ENCODE data around the gene LRRC4C.
"Not testable (repeated sequence)": the region's sequence is repeated elsewhere in the genome, so short reads cannot be mapped to it uniquely, and the experiment has no call there.

Gene LRRC4C

DNA sequence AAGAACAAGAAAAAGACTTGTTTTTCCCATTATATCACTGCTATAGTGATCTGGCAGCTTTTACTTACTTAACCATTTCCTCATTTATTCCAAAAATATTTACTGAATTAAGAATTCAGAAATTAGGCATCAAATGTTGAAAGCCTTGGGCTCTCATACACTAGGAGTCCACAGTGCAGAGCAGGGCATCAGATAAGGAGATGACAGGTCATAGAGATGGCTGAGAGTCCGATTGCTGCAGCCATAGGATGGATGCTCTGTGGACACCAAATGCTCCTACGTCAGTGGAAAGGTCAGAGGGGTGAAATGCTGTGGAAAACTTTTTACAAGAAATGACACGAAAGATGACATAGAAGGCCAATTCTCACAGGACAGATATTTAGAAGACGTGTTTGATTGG, 771.1 kb downstream of the LRRC4C start:
- no peak for DNase-seq (ENCODE audit: low read depth)

- no peak for DNase-seq (ENCODE audit: low read depth)
Observed at GRCh38 chr11:40686765-40687164, 772.7 kb downstream of the LRRC4C start.

DNA sequence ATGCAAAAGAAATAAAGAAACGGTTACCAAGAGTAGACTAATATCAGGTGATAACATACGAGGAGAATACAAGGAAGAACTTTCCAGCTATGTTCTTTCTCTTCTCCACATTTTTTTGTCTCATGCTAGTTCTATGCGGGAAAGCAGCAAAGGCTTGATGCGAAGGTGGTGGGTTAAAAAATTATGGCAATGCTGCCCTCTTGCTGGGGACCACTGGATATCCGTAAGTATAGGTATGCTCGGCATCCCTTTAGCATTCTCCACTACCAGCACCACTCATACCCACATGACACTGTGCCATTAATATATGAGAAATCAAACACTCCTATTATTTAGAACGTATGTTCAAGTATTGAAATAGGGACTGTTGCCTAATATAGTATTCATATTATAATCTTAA, 776.4 kb downstream of the LRRC4C start:
- no peak for DNase-seq (ENCODE audit: low read depth)

GRCh38 chr11:40679276-40679675, 780.2 kb downstream of the LRRC4C start:
- no peak for DNase-seq (ENCODE audit: low read depth)

- DNase-seq (ENCODE audit: low read depth): no peak
Observed at GRCh38 chr11:40647295-40647694, 812.2 kb downstream of the LRRC4C start.

- DNase-seq (ENCODE audit: low read depth): no peak
Observed at GRCh38 chr11:40642284-40642683, 817.2 kb downstream of the LRRC4C start.

GRCh38 chr11:40619654-40620053, 839.8 kb downstream of the LRRC4C start:
- no peak for DNase-seq (ENCODE audit: low read depth)

- DNase-seq (ENCODE audit: low read depth): no peak
Observed at GRCh38 chr11:40606800-40607199, 852.7 kb downstream of the LRRC4C start.

- DNase-seq (ENCODE audit: low read depth): no peak
Observed at GRCh38 chr11:40602866-40603552, 856.4 kb downstream of the LRRC4C start.

- DNase-seq (ENCODE audit: low read depth): no peak
Observed at GRCh38 chr11:40597546-40598113, 861.8 kb downstream of the LRRC4C start.

DNA sequence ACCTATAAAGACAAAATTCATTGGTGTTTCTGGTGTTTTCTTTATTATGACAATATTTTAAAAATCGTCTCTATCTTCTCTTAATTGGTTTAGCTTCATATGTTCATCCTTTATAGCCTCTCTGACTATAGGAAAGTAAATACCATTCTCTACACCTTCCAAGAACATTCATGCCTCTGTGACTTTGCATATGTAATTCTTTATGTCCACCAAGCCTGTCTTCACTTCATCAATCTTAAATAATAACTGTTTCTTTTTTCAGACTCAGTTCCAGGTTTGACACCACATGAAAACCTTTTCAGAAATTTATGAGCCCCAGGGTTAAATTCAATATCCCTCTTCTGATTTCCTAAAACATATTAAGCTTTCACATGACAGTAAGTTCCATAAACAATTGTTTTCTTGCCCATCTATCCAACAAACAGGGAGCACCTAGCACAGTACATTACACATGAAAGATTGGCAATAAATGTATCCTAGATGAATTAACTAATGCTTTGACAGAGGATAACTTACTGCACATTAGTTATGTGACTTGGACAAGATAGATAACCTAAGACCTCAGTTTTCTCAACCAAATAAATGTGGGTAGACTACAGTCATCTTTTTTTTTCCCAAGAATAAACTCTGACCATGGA, 886.1 kb downstream of the LRRC4C start:
- DNase-seq (ENCODE audit: low read depth): no peak

DNA sequence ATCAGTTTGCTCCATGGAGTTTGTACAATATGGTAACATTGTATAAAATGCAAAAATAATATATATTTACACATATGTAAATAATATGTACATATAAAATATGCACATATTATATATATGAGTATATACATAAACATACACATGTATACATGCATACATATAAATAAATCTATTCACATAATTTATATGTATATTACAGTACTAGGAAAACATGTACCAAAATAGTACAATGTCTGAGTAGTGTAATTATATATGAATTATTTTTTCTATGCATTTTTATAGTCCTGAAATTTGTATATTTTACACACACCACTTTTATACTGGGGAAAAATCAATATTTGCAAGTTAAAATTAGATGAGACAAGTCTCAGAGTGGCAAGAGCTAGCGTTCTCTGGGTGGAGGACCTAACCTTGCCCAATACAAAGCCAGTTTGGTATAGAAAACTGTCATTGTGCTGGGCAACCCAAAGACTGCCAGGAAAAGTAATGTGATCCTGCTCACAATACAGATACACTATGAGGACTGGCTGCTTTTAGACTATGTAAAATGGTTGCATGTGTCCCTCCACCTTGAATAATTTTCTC, 889.4 kb downstream of the LRRC4C start:
- DNase-seq (ENCODE audit: low read depth): no peak

DNA sequence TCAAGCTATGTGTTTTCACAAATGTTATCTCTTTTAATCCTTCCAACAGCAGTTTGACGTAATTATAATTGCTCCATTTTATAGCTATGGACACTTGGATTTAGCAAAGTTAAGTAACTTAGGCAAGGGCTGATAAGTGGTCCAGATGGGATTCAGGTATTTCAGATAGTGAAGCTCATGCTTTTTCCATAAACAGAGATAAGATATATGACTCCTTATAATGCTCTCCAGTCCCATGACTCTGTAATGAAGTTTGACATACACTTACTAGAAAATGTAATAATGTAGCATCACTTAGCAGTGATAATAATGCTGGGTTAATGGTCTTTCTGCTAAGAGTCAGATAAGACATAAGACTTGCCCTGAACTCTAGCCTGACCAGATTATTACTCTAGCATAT, 892.1 kb downstream of the LRRC4C start:
- DNase-seq (ENCODE audit: low read depth): no peak

GRCh38 chr11:40544162-40544561, 915.3 kb downstream of the LRRC4C start:
- DNase-seq (ENCODE audit: low read depth): no peak

- DNase-seq (ENCODE audit: low read depth): no peak
Observed at GRCh38 chr11:40542821-40543220, 916.6 kb downstream of the LRRC4C start.

- no peak for DNase-seq (ENCODE audit: low read depth)
Observed at GRCh38 chr11:40537734-40538133, 921.7 kb downstream of the LRRC4C start.

DNA sequence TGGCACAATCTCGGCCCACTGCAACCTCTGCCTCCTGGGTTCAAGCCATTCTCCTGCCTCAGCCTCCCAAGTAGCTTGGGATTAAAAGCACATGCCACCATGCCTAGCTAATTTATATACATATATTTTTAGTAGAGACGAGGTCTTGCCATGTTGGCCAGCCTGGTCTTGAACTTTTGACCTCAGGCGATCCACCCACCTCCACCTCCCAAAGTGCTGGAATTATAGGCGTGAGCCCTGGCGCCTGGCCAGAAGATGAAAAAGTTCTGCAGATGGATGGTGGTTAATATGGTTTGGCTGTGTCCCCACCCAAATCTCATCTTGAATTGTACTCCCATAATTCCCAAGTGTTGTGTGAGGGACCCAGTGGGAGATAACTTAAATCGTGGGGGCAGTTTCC, 937.4 kb downstream of the LRRC4C start:
- not testable (repeated sequence) for DNase-seq (ENCODE audit: low read depth)

GRCh38 chr11:40517122-40517521, 942.3 kb downstream of the LRRC4C start:
- no peak for DNase-seq (ENCODE audit: low read depth)

- DNase-seq (ENCODE audit: low read depth): no peak
Observed at GRCh38 chr11:40514124-40514523, 945.3 kb downstream of the LRRC4C start.

DNA sequence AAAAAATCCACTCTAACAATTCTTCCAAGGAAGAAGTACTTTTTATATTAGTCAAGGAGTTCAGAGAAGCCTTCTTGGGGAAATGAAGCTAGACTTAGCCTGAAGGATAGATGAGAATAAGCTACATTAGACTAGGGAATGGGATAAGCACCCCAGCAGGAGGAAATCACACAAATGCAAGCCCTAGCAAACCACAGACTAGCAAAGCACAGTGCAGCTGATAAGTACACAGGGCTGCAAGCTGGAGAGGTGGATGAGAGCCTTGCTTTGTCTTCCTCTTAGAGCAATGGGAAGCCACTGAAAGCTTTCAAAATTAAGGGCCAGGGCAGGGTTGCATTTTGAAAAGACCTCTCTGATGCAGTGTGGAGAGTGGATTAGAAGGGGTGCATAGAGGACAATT, 946.2 kb downstream of the LRRC4C start:
- DNase-seq (ENCODE audit: low read depth): no peak

- no peak for DNase-seq (ENCODE audit: low read depth)
Observed at GRCh38 chr11:40508303-40508702, 951.1 kb downstream of the LRRC4C start.

DNA sequence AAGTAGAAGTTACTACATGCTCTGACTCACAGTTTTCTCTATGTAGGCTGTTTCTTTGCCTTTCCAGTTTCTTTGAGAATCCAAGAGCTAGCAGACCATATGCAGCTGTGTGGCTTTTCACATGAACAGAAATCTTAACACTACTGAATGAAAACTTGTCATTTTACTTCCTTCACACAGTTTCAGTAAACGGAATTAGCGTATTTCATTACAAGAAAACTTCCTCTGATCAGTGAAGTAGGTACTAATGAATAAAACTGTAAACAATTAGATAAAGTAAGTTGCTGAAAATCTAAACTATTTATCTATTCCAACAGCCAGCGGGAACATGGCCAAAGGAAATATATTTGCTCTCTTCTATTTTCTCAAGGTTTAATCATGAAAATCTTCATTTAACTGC, 953.2 kb downstream of the LRRC4C start:
- no peak for DNase-seq (ENCODE audit: low read depth)

- DNase-seq (ENCODE audit: low read depth): no peak
Observed at GRCh38 chr11:40491341-40491740, 968.1 kb downstream of the LRRC4C start.

All from activated gamma-delta T cell treated with anti-CD3 and anti-CD28 coated beads, Interleukin-2, amount 50 U/mL, for 16 hours (primary cell).